Omental fat pad (tissue), 4 donors: ENCODE data around the gene MYO18A. TPM values are rescaled to one million over a fixed set of nuclear protein-coding genes. Genes with fewer than 3 reads are reported as not detected.

Experiments used
- ATAC-seq: fragments of 150-250 bp; one replicate; pipeline ENCODE4 v1.9.1; 2016; ENCODE audit warnings: mild to moderate bottlenecking, moderate library complexity; ENCODE audit not compliant: low FRiP score
- DNase-seq: peaks from one replicate; pipeline ENCODE4 v3.0.0-alpha.2; 2019; ENCODE audit warnings: low spot score
- CTCF ChIP-seq, 3 donors: fragments of 450-650 bp; IDR thresholded peaks; one replicate each; pipeline ENCODE4 v1.5.1; 2016 to 2017; ENCODE audit warnings: antibody characterized with exemption in 3 of 3, mild to moderate bottlenecking in 3 of 3, moderate library complexity in 2 of 3
- total RNA-seq, 4 donors: library from RNA; depleted of rRNA; stranded (reverse); fragments of >200 nt; gene quantifications; one replicate each; pipeline ENCODE4 v1.1.0, GENCODE V29; 2016

Gene MYO18A
- total RNA-seq, 4 donors from 2014 or later, result 33.1 to 99.0 (median 50.6) TPM

- ATAC-seq, result peak; percentile 68
- DNase-seq, result no peak
- no peak for TF ChIP-seq CTCF (IDR thresholded peaks at IDR 0.05)
Observed at GRCh38 chr17:29133121-29133713, 47.0 kb downstream of the MYO18A start.

GRCh38 chr17:29131814-29132682, 48.1 kb downstream of the MYO18A start:
- no peak for TF ChIP-seq CTCF (IDR thresholded peaks at IDR 0.05)
- DNase-seq, result no peak
- peak; percentile 72 for ATAC-seq

GRCh38 chr17:29129731-29130130, 50.5 kb downstream of the MYO18A start:
- no peak for TF ChIP-seq CTCF (IDR thresholded peaks at IDR 0.05)
- no peak for ATAC-seq
- no peak for DNase-seq

- ATAC-seq (no peak), DNase-seq (no peak)
- no peak for TF ChIP-seq CTCF (IDR thresholded peaks at IDR 0.05)
Observed at GRCh38 chr17:29127840-29128239, 52.4 kb downstream of the MYO18A start.

GRCh38 chr17:29126268-29126930, 53.8 kb downstream of the MYO18A start:
- TF ChIP-seq CTCF (IDR thresholded peaks at IDR 0.05), result no peak
- DNase-seq, result no peak
- no peak for ATAC-seq

- no peak for TF ChIP-seq CTCF (IDR thresholded peaks at IDR 0.05)
- ATAC-seq (no peak), DNase-seq (no peak)
Observed at GRCh38 chr17:29125651-29126050, 54.5 kb downstream of the MYO18A start.
